ENCODE measurements around the gene CPLX4.

The CPLX4 gene

GRCh38 chr18:59311631-59312030, 6.8 kb downstream of the CPLX4 start:
- H3K27me3 ChIP-seq (ENCODE audit: control insufficient read depth, low read length), result peaks cover 13% of the 10 kb centered on the region
- H3K4me3 ChIP-seq (ENCODE audit: low read length), result no peak overlapping the region
- H4K20me1 ChIP-seq (ENCODE audit: control insufficient read depth, insufficient read depth, low read depth, low read length), result no peaks in the 10 kb centered on the region
- no peaks in the 10 kb centered on the region for H3K36me3 ChIP-seq (ENCODE audit: control insufficient read depth, low read length)
- H3F3A ChIP-seq (ENCODE audit: control insufficient read depth, insufficient read depth), result no peaks in the 10 kb centered on the region
- H3K4me1 ChIP-seq (ENCODE audit: control insufficient read depth, low read length), result no peaks in the 10 kb centered on the region
- H3K9me3 ChIP-seq (ENCODE audit: control insufficient read depth, insufficient read depth, low read length), result no peaks in the 10 kb centered on the region
- H3K9me2 ChIP-seq (replicated peaks; ENCODE audit: control insufficient read depth, low read length), result no peaks in the 10 kb centered on the region
- H3K27ac ChIP-seq (ENCODE audit: low read depth, low read length), result no peak overlapping the region
- H3K4me2 ChIP-seq (ENCODE audit: low read length), result no peak overlapping the region
- no peaks in the 10 kb centered on the region for H3K79me2 ChIP-seq (ENCODE audit: control insufficient read depth, low read length)
- no peak for TF ChIP-seq EZH2phosphoT487 (IDR thresholded peaks at IDR 0.05; ENCODE audit: borderline replicate concordance, low read length)
- TF ChIP-seq CTCF (IDR thresholded peaks at IDR 0.05; ENCODE audit: low read depth, low read length, poor library complexity, severe bottlenecking), result no peak

- H3K4me2 ChIP-seq (ENCODE audit: low read length), result peak overlapping the region; percentile 56
- H3K27me3 ChIP-seq (ENCODE audit: control insufficient read depth, low read length), result peaks cover 31% of the 10 kb centered on the region
- H3K36me3 ChIP-seq (ENCODE audit: control insufficient read depth, low read length), result no peaks in the 10 kb centered on the region
- peak overlapping the region; percentile 46 for H3K4me3 ChIP-seq (ENCODE audit: low read length)
- no peak for TF ChIP-seq CTCF (IDR thresholded peaks at IDR 0.05; ENCODE audit: low read depth, low read length, poor library complexity, severe bottlenecking)
- TF ChIP-seq EZH2phosphoT487 (IDR thresholded peaks at IDR 0.05; ENCODE audit: borderline replicate concordance, low read length), result no peak
- H3K9me2 ChIP-seq (replicated peaks; ENCODE audit: control insufficient read depth, low read length), result no peaks in the 10 kb centered on the region
- H4K20me1 ChIP-seq (ENCODE audit: control insufficient read depth, insufficient read depth, low read depth, low read length), result no peaks in the 10 kb centered on the region
- no peak overlapping the region for H3K27ac ChIP-seq (ENCODE audit: low read depth, low read length)
- no peaks in the 10 kb centered on the region for H3K79me2 ChIP-seq (ENCODE audit: control insufficient read depth, low read length)
- no peaks in the 10 kb centered on the region for H3K4me1 ChIP-seq (ENCODE audit: control insufficient read depth, low read length)
- H3F3A ChIP-seq (ENCODE audit: control insufficient read depth, insufficient read depth), result no peaks in the 10 kb centered on the region
- no peaks in the 10 kb centered on the region for H3K9me3 ChIP-seq (ENCODE audit: control insufficient read depth, insufficient read depth, low read length)
These were observed 9.6 kb downstream of the CPLX4 start for GRCh38 chr18:59308938-59309260.

GRCh38 chr18:59308248-59308937, 10.1 kb downstream of the CPLX4 start:
- peak overlapping the region; percentile 46 for H3K4me3 ChIP-seq (ENCODE audit: low read length)
- H3K4me1 ChIP-seq (ENCODE audit: control insufficient read depth, low read length), result no peaks in the 10 kb centered on the region
- peaks cover 36% of the 10 kb centered on the region for H3K27me3 ChIP-seq (ENCODE audit: control insufficient read depth, low read length)
- H3K4me2 ChIP-seq (ENCODE audit: low read length), result peak overlapping the region; percentile 56
- TF ChIP-seq EZH2phosphoT487 (IDR thresholded peaks at IDR 0.05; ENCODE audit: borderline replicate concordance, low read length) (0 out of 2 replicates have a peak, but pooled peaks have one; percentile 35), CTCF (IDR thresholded peaks at IDR 0.05; ENCODE audit: low read depth, low read length, poor library complexity, severe bottlenecking) (peak; percentile 91)
- H3K27ac ChIP-seq (ENCODE audit: low read depth, low read length), result no peak overlapping the region
- H3K9me3 ChIP-seq (ENCODE audit: control insufficient read depth, insufficient read depth, low read length), result no peaks in the 10 kb centered on the region
- no peaks in the 10 kb centered on the region for H3K79me2 ChIP-seq (ENCODE audit: control insufficient read depth, low read length)
- H3K9me2 ChIP-seq (replicated peaks; ENCODE audit: control insufficient read depth, low read length), result no peaks in the 10 kb centered on the region
- no peaks in the 10 kb centered on the region for H4K20me1 ChIP-seq (ENCODE audit: control insufficient read depth, insufficient read depth, low read depth, low read length)
- no peaks in the 10 kb centered on the region for H3F3A ChIP-seq (ENCODE audit: control insufficient read depth, insufficient read depth)
- H3K36me3 ChIP-seq (ENCODE audit: control insufficient read depth, low read length), result no peaks in the 10 kb centered on the region
